HepG2 (cell line): ENCODE results near the gene MRGPRF. TPM values are rescaled to one million over a fixed set of nuclear protein-coding genes. Genes with fewer than 3 reads are reported as not detected.

Experiments used
- ATAC-seq: fragments of 200-7000 bp; cut with Tn5 transposase; 3 replicates; pipeline ENCODE4 v1.9.1; 2020; ENCODE audit warnings: mild to moderate bottlenecking, moderate library complexity
- BruUV-seq: library from RNA; stranded (reverse); fragments of 400-500 nt; replicated peaks from 2 replicates; lab custom pipeline; 2021; lab: Mats Ljungman, UMichigan
- CTCF ChIA-PET: fragments of 300-600 bp; formaldehyde crosslinking; extraction: SDS; loops from one replicate; lab custom pipeline; 2021; ENCODE audit warnings: low total read pairs, inconsistent platforms, low intra/inter-chr PET ratio; lab: Yijun Ruan, JAX
- POLR2A ChIA-PET: fragments of 350-600 bp; sonication (Branson Sonifier 250); formaldehyde crosslinking; loops from one replicate; lab custom pipeline; 2020; ENCODE audit warnings: antibody characterized with exemption, inconsistent platforms; lab: Yijun Ruan, JAX
- DNase-seq: peaks from one replicate; pipeline ENCODE4 v3.0.0-alpha.2; 2015; ENCODE audit warnings: low spot score
- FAIRE-seq: peaks from 3 replicates; lab custom pipeline; 2011; peaks lifted over from hg19 to GRCh38; lab: Jason Lieb, UNC
- H2AFZ ChIP-seq: one replicate; pipeline ENCODE4 v1.6.1; 2011; ENCODE audit warnings: low read length, inconsistent platforms
- H3K27ac ChIP-seq: fragments of 300-600 bp; 3 replicates; pipeline ENCODE4 v1.8.0; 2011; ENCODE audit warnings: mixed run types, mild to moderate bottlenecking, mixed read lengths, low read length, inconsistent platforms; ENCODE audit not compliant: insufficient read depth; ENCODE audit errors: extremely low read length
- H3K27me3 ChIP-seq, 2 experiments: fragments of 200-600 bp in 1 of 2; 2 replicates in 1 of 2; 3 replicates in 1 of 2; pipeline versions ENCODE4 v1.6.0 to v1.8.0; 2011; ENCODE audit warnings: low read length in 2 of 2, mild to moderate bottlenecking in 2 of 2, moderate library complexity in 2 of 2, inconsistent platforms in 1 of 2; ENCODE audit not compliant: insufficient read depth in 2 of 2, control insufficient read depth in 1 of 2
- H3K36me3 ChIP-seq, 2 experiments: fragments of 200-600 bp in 1 of 2; replicated peaks in 1 of 2; 2 replicates in 1 of 2; 3 replicates in 1 of 2; pipeline versions ENCODE4 v1.5.1 to v1.8.0; 2011; ENCODE audit warnings: low read length in 2 of 2, inconsistent platforms in 1 of 2; ENCODE audit not compliant: insufficient read depth in 2 of 2, control insufficient read depth in 1 of 2
- H3K4me1 ChIP-seq: 2 replicates; pipeline ENCODE4 v1.5.1; 2012; ENCODE audit warnings: low read length, inconsistent platforms; ENCODE audit not compliant: insufficient read depth
- H3K4me2 ChIP-seq: 2 replicates; pipeline ENCODE4 v1.6.0; 2011; ENCODE audit warnings: low read depth, low read length, inconsistent platforms
- H3K4me3 ChIP-seq, 3 experiments: fragments of 200-600 bp in 1 of 3; sonication (generic), shearing (Covaris generic) in 1 of 3; replicated peaks in 1 of 3; 2 replicates each; pipeline ENCODE4 v1.5.1; 2011 to 2016; ENCODE audit warnings: low read length in 3 of 3, inconsistent platforms in 2 of 3, low read depth in 2 of 3, mild to moderate bottlenecking in 2 of 3, control low read depth in 1 of 3, mixed read lengths in 1 of 3; ENCODE audit not compliant: insufficient read depth in 1 of 3
- H3K79me2 ChIP-seq: one replicate; pipeline ENCODE4 v1.6.1; 2011; ENCODE audit warnings: low read length, inconsistent platforms; ENCODE audit not compliant: insufficient read depth
- H3K9ac ChIP-seq: 2 replicates; pipeline ENCODE4 v1.6.0; 2011; ENCODE audit warnings: mild to moderate bottlenecking, low read depth, low read length, inconsistent platforms; ENCODE audit not compliant: insufficient read depth
- H3K9me3 ChIP-seq: 2 replicates; pipeline ENCODE4 v1.5.1; 2012; ENCODE audit warnings: mild to moderate bottlenecking, low read length
- H4K20me1 ChIP-seq: 2 replicates; pipeline ENCODE4 v1.6.0; 2011; ENCODE audit warnings: inconsistent platforms, mild to moderate bottlenecking, low read length, moderate library complexity; ENCODE audit not compliant: insufficient read depth
- ELF1 ChIP-seq: sonication (generic); formaldehyde crosslinking; IDR thresholded peaks from 2 replicates; pipeline ENCODE4 v1.4.0; 2020; ENCODE audit warnings: missing genetic modification reagents
- FOSL1 ChIP-seq: sonication (generic); formaldehyde crosslinking; IDR thresholded peaks from 2 replicates; pipeline ENCODE4 v1.9.0; 2021; ENCODE audit warnings: missing genetic modification reagents, borderline replicate concordance
- FOXC1 ChIP-seq: sonication (generic); formaldehyde crosslinking; IDR thresholded peaks from 2 replicates; pipeline ENCODE4 v1.8.0; 2022; ENCODE audit warnings: mild to moderate bottlenecking, missing genetic modification reagents, borderline replicate concordance
- JUNB ChIP-seq: sonication (generic); formaldehyde crosslinking; IDR thresholded peaks from 2 replicates; pipeline ENCODE4 v1.8.0; 2022; ENCODE audit warnings: missing genetic modification reagents, mild to moderate bottlenecking, borderline replicate concordance
- LBX2 ChIP-seq: sonication (generic); formaldehyde crosslinking; IDR thresholded peaks from 2 replicates; pipeline ENCODE4 v1.5.0; 2020; ENCODE audit warnings: missing genetic modification reagents, mild to moderate bottlenecking, borderline replicate concordance
- MED8 ChIP-seq: sonication (generic); formaldehyde crosslinking; IDR thresholded peaks from 2 replicates; pipeline ENCODE4 v1.8.1; 2023; ENCODE audit warnings: mild to moderate bottlenecking, missing genetic modification reagents; ENCODE audit not compliant: insufficient replicate concordance
- MXD3 ChIP-seq: IDR thresholded peaks from 2 replicates; pipeline ENCODE4 v1.6.1; 2016; ENCODE audit warnings: mild to moderate bottlenecking, missing biosample characterization, missing genetic modification reagents
- NR2F1 ChIP-seq, 2 experiments: fragments of 450-650 bp in 1 of 2; formaldehyde crosslinking in 1 of 2; IDR thresholded peaks; 2 replicates each; pipeline versions ENCODE4 v1.5.0 to v1.6.1; 2016 to 2020; ENCODE audit warnings: mild to moderate bottlenecking in 1 of 2, missing compliant biosample characterization in 1 of 2, missing genetic modification reagents in 1 of 2, moderate library complexity in 1 of 2
- PBX2 ChIP-seq: IDR thresholded peaks from 2 replicates; pipeline ENCODE4 v1.6.1; 2016; ENCODE audit warnings: control low read depth
- PHF8 ChIP-seq: sonication (generic); formaldehyde crosslinking; IDR thresholded peaks from 2 replicates; pipeline ENCODE4 v1.5.0; 2020; ENCODE audit warnings: missing genetic modification reagents
- RFXAP ChIP-seq: sonication (generic); formaldehyde crosslinking; IDR thresholded peaks from 2 replicates; pipeline ENCODE4 v1.4.0; 2020; ENCODE audit warnings: missing genetic modification reagents, borderline replicate concordance
- RXRB ChIP-seq: IDR thresholded peaks from 2 replicates; pipeline ENCODE4 v1.6.1; 2016; ENCODE audit warnings: borderline replicate concordance, missing genetic modification reagents, missing compliant biosample characterization
- TAF1 ChIP-seq: sonication (generic); formaldehyde crosslinking; IDR thresholded peaks from 2 replicates; pipeline ENCODE4 v1.4.0; 2020; ENCODE audit warnings: missing genetic modification reagents
- ZNF337 ChIP-seq: sonication (generic); formaldehyde crosslinking; IDR thresholded peaks from 2 replicates; pipeline ENCODE4 v1.5.1; 2020; ENCODE audit warnings: missing genetic modification reagents, low read depth, mild to moderate bottlenecking, borderline replicate concordance
- ZNF510 ChIP-seq: sonication (generic); formaldehyde crosslinking; IDR thresholded peaks from 2 replicates; pipeline ENCODE4 v1.4.0; 2020; ENCODE audit warnings: low read depth, mild to moderate bottlenecking, missing genetic modification reagents
- ZNF543 ChIP-seq: sonication (generic); formaldehyde crosslinking; IDR thresholded peaks from 2 replicates; pipeline ENCODE4 v1.4.0; 2020; ENCODE audit warnings: mild to moderate bottlenecking, missing genetic modification reagents
- ZNF850 ChIP-seq: sonication (generic); formaldehyde crosslinking; conservative IDR thresholded peaks from 2 replicates; pipeline ENCODE4 v1.9.0; 2021; ENCODE audit warnings: mild to moderate bottlenecking, missing genetic modification reagents
- WGBS: methylation state at CpG from one replicate; pipeline ENCODE4 v1.1.6; 2017; ENCODE audit warnings: low lambda C conversion rate; 5-methylcytosine and 5-hydroxymethylcytosine counted together
- in situ Hi-C: cut with HindIII; loops from 2 replicates; pipeline ENCODE4 v1.10.0; 2017; ENCODE audit warnings: low pct_unique_long_range_greater_than_20kb; ENCODE audit not compliant: extremely low pct_ligation_motif_present
- intact Hi-C: fragments of 100-400 bp; cut with micrococcal nuclease; formaldehyde crosslinking; loops from one replicate; pipeline ENCODE4 v1.10.0; 2022; ENCODE audit not compliant: unreplicated experiment
- polyA plus RNA-seq, 8 experiments: library from polyadenylated mRNA; depleted of rRNA in 3 of 8; stranded (reverse) in 7 of 8; unstranded in 1 of 8; fragments of >200 nt; fragmentation: Illumina TruSeq in 4 of 8; extraction: Trizol in 4 of 8; gene quantifications; 2 replicates each; pipeline versions ENCODE4 v1.2.1 to v1.2.3, GENCODE V29; 2011 to 2016; ENCODE audit warnings: low read depth in 4 of 8, missing spikeins in 1 of 8, mixed read lengths in 1 of 8; ENCODE audit not compliant: insufficient read depth in 1 of 8
- total RNA-seq, 5 experiments: library from RNA; depleted of rRNA; stranded (reverse); fragments of >200 nt; fragmentation: Illumina TruSeq; extraction: Trizol; gene quantifications; 2 replicates each; pipeline ENCODE4 v1.2.3, GENCODE V29; 2016; ENCODE audit warnings: low read depth in 1 of 5
- TF ChIP-seq, protein P1 (sequence below): sonication (generic); formaldehyde crosslinking; IDR thresholded peaks from 2 replicates; pipeline ENCODE4 v1.5.0; 2020; ENCODE audit warnings: mild to moderate bottlenecking, missing genetic modification reagents
- TF ChIP-seq, protein P2 (sequence below): sonication (generic); formaldehyde crosslinking; IDR thresholded peaks from 2 replicates; pipeline ENCODE4 v1.5.1; 2020; ENCODE audit warnings: mild to moderate bottlenecking, moderate library complexity, missing genetic modification reagents
- TF ChIP-seq, protein P3 (sequence below): sonication (generic); formaldehyde crosslinking; IDR thresholded peaks from 2 replicates; pipeline ENCODE4 v1.8.1; 2023; ENCODE audit warnings: mild to moderate bottlenecking, moderate library complexity, missing genetic modification reagents

MRGPRF gene
- total and polyA plus RNA-seq, 2 of the 13 experiments (the other 11 are each of a cell fraction or from before 2014, with no cell fraction given), result not detected

DNA sequence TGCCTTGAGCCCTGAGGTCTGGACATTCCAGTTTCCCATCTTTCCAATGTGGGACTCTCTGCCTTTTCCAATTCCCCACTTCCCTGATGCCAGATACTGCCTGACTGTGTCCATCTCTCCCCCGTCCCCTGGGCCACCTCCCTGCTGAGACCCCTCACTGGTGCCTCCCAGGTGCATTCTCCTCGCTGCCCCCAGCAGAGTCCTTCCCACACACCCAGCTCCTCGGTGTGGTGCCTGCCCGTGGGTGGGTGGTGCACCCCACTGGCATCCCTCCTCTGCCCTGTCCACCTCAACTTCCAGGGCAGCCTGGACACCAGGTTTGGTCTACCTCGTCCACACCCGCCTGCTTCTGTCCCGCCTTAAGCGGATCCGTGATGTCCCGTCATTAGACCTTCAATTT lies 4.9 kb upstream of the MRGPRF start:
- H3K79me2 ChIP-seq, result no peaks in the 10 kb centered on the region
- no peak overlapping the region for H3K9ac ChIP-seq
- no TSS peak for BruUV-seq
- H3K27me3 ChIP-seq, result peaks cover 3 to 33% of the 10 kb centered on the region in 2 experiments; a peak in 3 of 5 replicates
- TF ChIP-seq, protein P1, sequence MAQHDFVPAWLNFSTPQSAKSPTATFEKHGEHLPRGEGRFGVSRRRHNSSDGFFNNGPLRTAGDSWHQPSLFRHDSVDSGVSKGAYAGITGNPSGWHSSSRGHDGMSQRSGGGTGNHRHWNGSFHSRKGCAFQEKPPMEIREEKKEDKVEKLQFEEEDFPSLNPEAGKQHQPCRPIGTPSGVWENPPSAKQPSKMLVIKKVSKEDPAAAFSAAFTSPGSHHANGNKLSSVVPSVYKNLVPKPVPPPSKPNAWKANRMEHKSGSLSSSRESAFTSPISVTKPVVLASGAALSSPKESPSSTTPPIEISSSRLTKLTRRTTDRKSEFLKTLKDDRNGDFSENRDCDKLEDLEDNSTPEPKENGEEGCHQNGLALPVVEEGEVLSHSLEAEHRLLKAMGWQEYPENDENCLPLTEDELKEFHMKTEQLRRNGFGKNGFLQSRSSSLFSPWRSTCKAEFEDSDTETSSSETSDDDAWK, result no peak
- TF ChIP-seq LBX2 (CRISPR knock-in tag) (no peak), ZNF337 (CRISPR knock-in tag) (no peak), ZNF543 (CRISPR knock-in tag) (no peak), ELF1 (CRISPR knock-in tag) (no peak), FOSL1 (CRISPR knock-in tag) (no peak), RXRB (CRISPR knock-in tag) (no peak), PHF8 (CRISPR knock-in tag) (no peak), ZNF510 (no peak), ZNF850 (no peak), RFXAP (no peak), NR2F1 (CRISPR knock-in tag; IDR thresholded peaks at IDR 0.05) (no peak), JUNB (CRISPR knock-in tag) (no peak), MXD3 (CRISPR knock-in tag) (no peak), FOXC1 (CRISPR knock-in tag) (no peak), PBX2 (no peak), TAF1 (no peak), MED8 (CRISPR knock-in tag) (no peak)
- TF ChIP-seq, protein P2, sequence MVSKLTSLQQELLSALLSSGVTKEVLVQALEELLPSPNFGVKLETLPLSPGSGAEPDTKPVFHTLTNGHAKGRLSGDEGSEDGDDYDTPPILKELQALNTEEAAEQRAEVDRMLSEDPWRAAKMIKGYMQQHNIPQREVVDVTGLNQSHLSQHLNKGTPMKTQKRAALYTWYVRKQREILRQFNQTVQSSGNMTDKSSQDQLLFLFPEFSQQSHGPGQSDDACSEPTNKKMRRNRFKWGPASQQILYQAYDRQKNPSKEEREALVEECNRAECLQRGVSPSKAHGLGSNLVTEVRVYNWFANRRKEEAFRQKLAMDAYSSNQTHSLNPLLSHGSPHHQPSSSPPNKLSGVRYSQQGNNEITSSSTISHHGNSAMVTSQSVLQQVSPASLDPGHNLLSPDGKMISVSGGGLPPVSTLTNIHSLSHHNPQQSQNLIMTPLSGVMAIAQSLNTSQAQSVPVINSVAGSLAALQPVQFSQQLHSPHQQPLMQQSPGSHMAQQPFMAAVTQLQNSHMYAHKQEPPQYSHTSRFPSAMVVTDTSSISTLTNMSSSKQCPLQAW (CRISPR knock-in tag), result no peak
- TF ChIP-seq, protein P3, sequence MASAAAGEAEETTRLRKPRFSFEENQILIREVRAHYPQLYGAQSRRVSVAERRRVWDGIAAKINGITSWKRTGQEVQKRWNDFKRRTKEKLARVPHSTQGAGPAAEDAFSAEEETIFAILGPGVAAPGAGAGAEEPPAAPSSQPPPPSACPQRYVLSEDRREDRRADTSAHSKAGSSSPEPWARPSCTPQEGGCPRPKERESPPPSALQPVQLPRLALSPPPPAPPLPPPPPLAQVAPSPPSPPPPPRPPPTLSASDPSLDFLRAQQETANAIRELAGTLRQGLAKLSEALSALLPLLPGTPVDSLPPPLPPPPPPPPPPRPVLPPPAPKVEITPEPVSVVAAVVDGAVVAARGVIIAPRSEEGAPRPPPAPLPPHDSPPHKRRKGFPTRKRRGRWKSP (CRISPR knock-in tag), result no peak
- ATAC-seq, result no peak
- no peak for FAIRE-seq
- H4K20me1 ChIP-seq, result no peaks in the 10 kb centered on the region
- H2AFZ ChIP-seq, result no peak overlapping the region
- WGBS, result 47% methylated on average over 10 of the region's 10 CpGs
- intact Hi-C loops (no loop called here), in situ Hi-C loops (no loop called here)
- H3K4me1 ChIP-seq, result peaks cover 14% of the 10 kb centered on the region
- no peak overlapping the region for H3K27ac ChIP-seq
- no peaks in the 10 kb centered on the region for H3K36me3 ChIP-seq
- no peak for DNase-seq
- ChIA-PET POLR2A (no interaction called here), CTCF (no interaction called here)
- no peaks in the 10 kb centered on the region for H3K9me3 ChIP-seq
- no peak overlapping the region for H3K4me2 ChIP-seq
- H3K4me3 ChIP-seq, result no peak overlapping the region
